ENCODE measurements around the gene XG.

DNA sequence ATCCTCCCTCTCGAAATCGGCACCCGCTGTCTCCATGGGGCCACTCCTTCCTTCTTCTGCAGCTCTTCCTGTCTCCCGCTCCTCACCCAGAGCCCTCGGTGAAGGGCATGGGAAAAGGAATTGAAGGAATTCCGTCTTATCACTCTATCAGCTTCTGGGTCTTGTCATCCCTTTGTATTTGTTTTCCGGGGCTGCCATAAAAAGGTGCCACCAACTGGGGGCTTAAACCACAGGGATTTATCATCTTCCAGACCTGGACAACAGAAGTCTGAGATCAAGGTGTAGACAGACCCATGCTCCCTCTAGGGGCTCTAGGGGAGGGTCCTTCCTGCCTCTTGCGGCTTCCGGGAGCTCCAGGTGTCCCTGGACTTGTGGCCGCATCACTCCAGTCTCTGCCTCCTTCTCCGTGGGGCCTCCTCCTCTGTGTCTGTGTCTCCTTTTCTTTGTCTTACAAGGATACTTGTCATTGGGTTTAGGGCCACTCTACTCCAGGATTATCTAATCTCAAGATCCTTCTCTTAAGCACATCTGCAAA, 36.7 kb upstream of the XG start:
- no peak for TF ChIP-seq EZH2 (IDR thresholded peaks at IDR 0.05; ENCODE audit: low read length, missing control alignments)
- TF ChIP-seq, protein P1, sequence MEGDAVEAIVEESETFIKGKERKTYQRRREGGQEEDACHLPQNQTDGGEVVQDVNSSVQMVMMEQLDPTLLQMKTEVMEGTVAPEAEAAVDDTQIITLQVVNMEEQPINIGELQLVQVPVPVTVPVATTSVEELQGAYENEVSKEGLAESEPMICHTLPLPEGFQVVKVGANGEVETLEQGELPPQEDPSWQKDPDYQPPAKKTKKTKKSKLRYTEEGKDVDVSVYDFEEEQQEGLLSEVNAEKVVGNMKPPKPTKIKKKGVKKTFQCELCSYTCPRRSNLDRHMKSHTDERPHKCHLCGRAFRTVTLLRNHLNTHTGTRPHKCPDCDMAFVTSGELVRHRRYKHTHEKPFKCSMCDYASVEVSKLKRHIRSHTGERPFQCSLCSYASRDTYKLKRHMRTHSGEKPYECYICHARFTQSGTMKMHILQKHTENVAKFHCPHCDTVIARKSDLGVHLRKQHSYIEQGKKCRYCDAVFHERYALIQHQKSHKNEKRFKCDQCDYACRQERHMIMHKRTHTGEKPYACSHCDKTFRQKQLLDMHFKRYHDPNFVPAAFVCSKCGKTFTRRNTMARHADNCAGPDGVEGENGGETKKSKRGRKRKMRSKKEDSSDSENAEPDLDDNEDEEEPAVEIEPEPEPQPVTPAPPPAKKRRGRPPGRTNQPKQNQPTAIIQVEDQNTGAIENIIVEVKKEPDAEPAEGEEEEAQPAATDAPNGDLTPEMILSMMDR (conservative IDR thresholded peaks at IDR 0.05 in 1 of 2, IDR thresholded peaks at IDR 0.05 in 1 of 2; ENCODE audit: low read depth in 1 of 2, low read length in 2 of 2) = no peak

Measured in fibroblast of lung (primary cell).